HFFc6 (cell line): ENCODE results near the gene CACNB1. TPM values are rescaled to one million over a fixed set of nuclear protein-coding genes. Genes with fewer than 3 reads are reported as not detected.

Experiments used
- DNase-seq: peaks from one replicate; pipeline ENCODE4 v3.0.0-alpha.2; 2018
- H3K27ac Mint-ChIP-seq: 2 replicates; pipeline ENCODE4 v1.8.0; 2020; ENCODE audit warnings: mild to moderate bottlenecking, mixed read lengths
- H3K27me3 Mint-ChIP-seq: 2 replicates; pipeline ENCODE4 v1.8.0; 2021; ENCODE audit warnings: mild to moderate bottlenecking, moderate library complexity, mixed read lengths; ENCODE audit not compliant: insufficient read depth
- H3K36me3 Mint-ChIP-seq: 2 replicates; pipeline ENCODE4 v1.8.0; 2021; ENCODE audit warnings: low read depth, mixed read lengths
- H3K4me1 Mint-ChIP-seq: 2 replicates; pipeline ENCODE4 v1.8.0; 2020; ENCODE audit warnings: low read depth, mixed read lengths
- H3K4me3 Mint-ChIP-seq: 2 replicates; pipeline ENCODE4 v1.8.0; 2020; ENCODE audit warnings: mild to moderate bottlenecking, moderate library complexity, mixed read lengths
- H3K9me3 Mint-ChIP-seq: 2 replicates; pipeline ENCODE4 v1.8.0; 2020; ENCODE audit warnings: mild to moderate bottlenecking, mixed read lengths
- total RNA-seq, 6 experiments: library from RNA; stranded (reverse); fragmentation: NEBNext Ultra II Directional; extraction: Animal tissue kit (Norgen Biotek cat#: 25700); gene quantifications; 2 replicates in 1 of 6; 3 replicates in 5 of 6; pipeline ENCODE4 v1.2.3, GENCODE V29; 2021
- TF ChIP-seq, protein P1 (sequence below): fragments of 200-600 bp; sonication (generic); IDR thresholded peaks from 2 replicates; pipeline ENCODE4 v1.5.0; 2021; ENCODE audit warnings: antibody characterized with exemption, mild to moderate bottlenecking

CACNB1 gene
- total RNA-seq, 6 experiments from 2014 or later, result 5.1 to 7.0 (median 6.1) TPM

GRCh38 chr17:39174920-39175694 is 22.4 kb downstream of the CACNB1 start:
- Mint-ChIP-seq H3K4me1 (peaks cover 28% of the 10 kb centered on the region), H3K27ac (no peak overlapping the region), H3K36me3 (peaks cover 27% of the 10 kb centered on the region), H3K4me3 (no peak overlapping the region), H3K9me3 (no peaks in the 10 kb centered on the region), H3K27me3 (peaks cover 5% of the 10 kb centered on the region; the same call in 1 of the 2 replicates)
- DNase-seq, result peak; percentile 10
- TF ChIP-seq, protein P1, sequence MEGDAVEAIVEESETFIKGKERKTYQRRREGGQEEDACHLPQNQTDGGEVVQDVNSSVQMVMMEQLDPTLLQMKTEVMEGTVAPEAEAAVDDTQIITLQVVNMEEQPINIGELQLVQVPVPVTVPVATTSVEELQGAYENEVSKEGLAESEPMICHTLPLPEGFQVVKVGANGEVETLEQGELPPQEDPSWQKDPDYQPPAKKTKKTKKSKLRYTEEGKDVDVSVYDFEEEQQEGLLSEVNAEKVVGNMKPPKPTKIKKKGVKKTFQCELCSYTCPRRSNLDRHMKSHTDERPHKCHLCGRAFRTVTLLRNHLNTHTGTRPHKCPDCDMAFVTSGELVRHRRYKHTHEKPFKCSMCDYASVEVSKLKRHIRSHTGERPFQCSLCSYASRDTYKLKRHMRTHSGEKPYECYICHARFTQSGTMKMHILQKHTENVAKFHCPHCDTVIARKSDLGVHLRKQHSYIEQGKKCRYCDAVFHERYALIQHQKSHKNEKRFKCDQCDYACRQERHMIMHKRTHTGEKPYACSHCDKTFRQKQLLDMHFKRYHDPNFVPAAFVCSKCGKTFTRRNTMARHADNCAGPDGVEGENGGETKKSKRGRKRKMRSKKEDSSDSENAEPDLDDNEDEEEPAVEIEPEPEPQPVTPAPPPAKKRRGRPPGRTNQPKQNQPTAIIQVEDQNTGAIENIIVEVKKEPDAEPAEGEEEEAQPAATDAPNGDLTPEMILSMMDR, result peak; percentile 94

GRCh38 chr17:39173526-39174274 is 23.8 kb downstream of the CACNB1 start:
- Mint-ChIP-seq H3K9me3 (0 out of 2 replicates have a peak, but pooled peaks cover 3% of the 10 kb centered on the region), H3K27ac (no peak overlapping the region; the same call in 1 of the 2 replicates), H3K4me3 (no peak overlapping the region), H3K27me3 (peaks cover 12% of the 10 kb centered on the region), H3K36me3 (peaks cover 27% of the 10 kb centered on the region), H3K4me1 (peaks cover 26% of the 10 kb centered on the region)
- no peak for DNase-seq
- TF ChIP-seq, protein P1, result no peak

DNA sequence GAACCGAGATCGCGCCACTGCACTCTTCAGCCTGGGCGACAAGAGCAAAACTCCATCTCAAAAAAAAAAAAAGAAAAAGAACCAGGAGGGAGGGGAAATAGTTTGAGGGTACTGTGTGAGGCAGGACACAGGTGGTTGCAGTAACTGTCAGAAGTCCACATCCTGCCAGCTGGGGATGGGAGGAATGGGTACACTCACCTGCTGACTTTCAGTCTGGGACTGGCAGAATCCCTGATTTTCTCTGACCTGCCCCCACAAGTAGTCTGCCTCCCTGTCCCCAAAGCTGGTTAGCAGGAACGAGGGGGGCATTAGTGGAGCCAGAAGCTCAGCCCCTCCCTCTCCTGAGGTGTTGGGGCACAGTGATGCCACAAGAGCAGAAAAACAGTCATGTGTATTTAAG is 24.4 kb downstream of the CACNB1 start:
- peaks cover 26% of the 10 kb centered on the region for H3K36me3 Mint-ChIP-seq

GRCh38 chr17:39171933-39172332 is 25.5 kb downstream of the CACNB1 start:
- Mint-ChIP-seq H3K27ac (no peak overlapping the region), H3K4me1 (peaks cover 22% of the 10 kb centered on the region), H3K4me3 (no peak overlapping the region), H3K9me3 (peaks cover 7% of the 10 kb centered on the region; the same call in 1 of the 2 replicates), H3K36me3 (peaks cover 14% of the 10 kb centered on the region), H3K27me3 (peaks cover 20% of the 10 kb centered on the region)
- no peak for DNase-seq
- TF ChIP-seq, protein P1, result no peak

More for the DNA sequence above, 24.4 kb downstream of the CACNB1 start:
- Mint-ChIP-seq H3K4me1 (peaks cover 20% of the 10 kb centered on the region), H3K27ac (no peak overlapping the region), H3K27me3 (peaks cover 15% of the 10 kb centered on the region), H3K9me3 (peaks cover 7% of the 10 kb centered on the region; the same call in 1 of the 2 replicates), H3K4me3 (no peak overlapping the region)
- DNase-seq, result no peak
- TF ChIP-seq, protein P1, result no peak

- TF ChIP-seq, protein P1, result no peak
- Mint-ChIP-seq H3K4me3 (no peak overlapping the region), H3K4me1 (peaks cover 15% of the 10 kb centered on the region), H3K27me3 (peaks cover 30% of the 10 kb centered on the region), H3K9me3 (peaks cover 7% of the 10 kb centered on the region; the same call in 1 of the 2 replicates), H3K36me3 (peaks cover 4% of the 10 kb centered on the region; the same call in 1 of the 2 replicates), H3K27ac (no peak overlapping the region)
- no peak for DNase-seq
These were observed 26.9 kb downstream of the CACNB1 start for GRCh38 chr17:39170558-39170957.
